Endothelial cell of umbilical vein (primary cell): ENCODE measurements around the gene LECT2.

Source experiments
- EZH2 ChIP-seq: IDR thresholded peaks from 2 replicates; pipeline ENCODE4 v1.6.1; 2012; ENCODE audit warnings: borderline replicate concordance, low read depth, mild to moderate bottlenecking, moderate library complexity, low read length, inconsistent platforms; ENCODE audit not compliant: severe bottlenecking
- FOS ChIP-seq: IDR thresholded peaks from 2 replicates; pipeline ENCODE4 v1.6.1; 2011; ENCODE audit warnings: mild to moderate bottlenecking, low read length, moderate library complexity, borderline replicate concordance; ENCODE audit not compliant: insufficient read depth
- POLR2A ChIP-seq: IDR thresholded peaks from 2 replicates; pipeline ENCODE4 v1.6.1; 2012; ENCODE audit warnings: low read depth, mild to moderate bottlenecking, control low read depth, low read length
- POLR2AphosphoS5 ChIP-seq: IDR thresholded peaks from 2 replicates; pipeline ENCODE4 v1.6.1; 2012; ENCODE audit warnings: low read depth, mild to moderate bottlenecking, control low read depth, low read length, moderate library complexity; ENCODE audit not compliant: insufficient read depth
- TF ChIP-seq, protein P1 (sequence below), 2 donors: IDR thresholded peaks; 1 replicate in 1 of 2; 2 replicates in 1 of 2; pipeline ENCODE4 v1.5.1; 2011; ENCODE audit warnings: low read length in 2 of 2, mild to moderate bottlenecking in 2 of 2, moderate library complexity in 2 of 2, control low read depth in 1 of 2, inconsistent platforms in 1 of 2, low read depth in 1 of 2; ENCODE audit not compliant: insufficient read depth in 1 of 2; ENCODE audit errors: extremely low read depth in 1 of 2

DNA sequence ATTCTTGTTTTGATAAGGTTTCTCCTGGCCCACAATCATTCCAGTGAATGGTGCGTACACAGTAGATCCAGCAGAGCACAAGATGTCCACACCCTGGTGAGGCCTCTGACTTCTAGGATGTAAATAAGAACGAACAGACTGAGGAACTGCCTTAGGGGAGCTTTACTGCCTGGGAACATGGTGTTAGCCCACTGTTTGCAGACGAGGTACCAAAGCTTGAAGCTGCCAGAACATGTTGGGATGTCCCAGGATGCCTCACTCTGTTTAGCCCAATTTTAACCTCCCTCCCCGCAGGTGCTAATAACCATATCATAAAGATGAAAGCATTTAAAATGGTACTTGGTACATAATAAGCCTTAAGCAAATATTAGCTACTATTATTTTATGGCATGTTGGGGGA, 3.5 kb downstream of the LECT2 start:
- TF ChIP-seq, protein P1, sequence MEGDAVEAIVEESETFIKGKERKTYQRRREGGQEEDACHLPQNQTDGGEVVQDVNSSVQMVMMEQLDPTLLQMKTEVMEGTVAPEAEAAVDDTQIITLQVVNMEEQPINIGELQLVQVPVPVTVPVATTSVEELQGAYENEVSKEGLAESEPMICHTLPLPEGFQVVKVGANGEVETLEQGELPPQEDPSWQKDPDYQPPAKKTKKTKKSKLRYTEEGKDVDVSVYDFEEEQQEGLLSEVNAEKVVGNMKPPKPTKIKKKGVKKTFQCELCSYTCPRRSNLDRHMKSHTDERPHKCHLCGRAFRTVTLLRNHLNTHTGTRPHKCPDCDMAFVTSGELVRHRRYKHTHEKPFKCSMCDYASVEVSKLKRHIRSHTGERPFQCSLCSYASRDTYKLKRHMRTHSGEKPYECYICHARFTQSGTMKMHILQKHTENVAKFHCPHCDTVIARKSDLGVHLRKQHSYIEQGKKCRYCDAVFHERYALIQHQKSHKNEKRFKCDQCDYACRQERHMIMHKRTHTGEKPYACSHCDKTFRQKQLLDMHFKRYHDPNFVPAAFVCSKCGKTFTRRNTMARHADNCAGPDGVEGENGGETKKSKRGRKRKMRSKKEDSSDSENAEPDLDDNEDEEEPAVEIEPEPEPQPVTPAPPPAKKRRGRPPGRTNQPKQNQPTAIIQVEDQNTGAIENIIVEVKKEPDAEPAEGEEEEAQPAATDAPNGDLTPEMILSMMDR (IDR thresholded peaks at IDR 0.05; ENCODE audit: extremely low read depth in 1 of 2, insufficient read depth in 1 of 2, low read depth in 1 of 2, low read length in 2 of 2) = no peak
- TF ChIP-seq POLR2AphosphoS5 (no peak), FOS (no peak), POLR2A (no peak), EZH2 (no peak)
